Common myeloid progenitor, CD34-positive (primary cell): Measurements from ENCODE around the gene CDC42EP3.
A peak's percentile ranks its signal among the peaks of the same experiment; 100 is the strongest.

Experiments
- CTCF ChIA-PET: fragments of 350-600 bp; sonication (Branson Sonifier 250); formaldehyde crosslinking; loops from one replicate; lab custom pipeline; 2021; ENCODE audit warnings: antibody characterized with exemption; lab: Charles Lee
- POLR2A ChIA-PET: fragments of 350-600 bp; sonication (Branson Sonifier 250); formaldehyde crosslinking; loops from one replicate; lab custom pipeline; 2021; ENCODE audit warnings: antibody characterized with exemption; lab: Charles Lee
- DNase-seq, 3 donors: peaks; one replicate each; pipeline versions ENCODE4 v3.0.0 to v3.0.0-alpha.2; 2013
- H3K27ac ChIP-seq, 2 experiments: 1 replicate in 1 of 2; 2 replicates in 1 of 2; pipeline ENCODE4 v1.7.0; 2013; ENCODE audit warnings: inconsistent platforms in 2 of 2, low read length in 2 of 2, mild to moderate bottlenecking in 2 of 2, low read depth in 1 of 2, moderate library complexity in 1 of 2; ENCODE audit not compliant: severe bottlenecking in 2 of 2, insufficient read depth in 1 of 2, poor library complexity in 1 of 2
- H3K27me3 ChIP-seq, 5 experiments: replicated peaks in 2 of 5; 1 replicate in 3 of 5; 2 replicates in 2 of 5; pipeline versions ENCODE4 v1.6.1 to v1.7.0; 2013; ENCODE audit warnings: low read length in 4 of 5, mild to moderate bottlenecking in 2 of 5, moderate library complexity in 2 of 5, inconsistent platforms in 1 of 5; ENCODE audit not compliant: insufficient read depth in 5 of 5, control insufficient read depth in 4 of 5
- H3K36me3 ChIP-seq, 4 experiments: 1 replicate in 2 of 4; 2 replicates in 2 of 4; pipeline versions ENCODE4 v1.6.1 to v1.7.0; 2013; ENCODE audit warnings: low read length in 3 of 4, control low read depth in 1 of 4, mild to moderate bottlenecking in 1 of 4; ENCODE audit not compliant: control insufficient read depth in 4 of 4, insufficient read depth in 4 of 4
- H3K4me1 ChIP-seq, 4 experiments: 1 replicate in 3 of 4; 2 replicates in 1 of 4; pipeline versions ENCODE4 v1.6.1 to v1.7.1; 2013; ENCODE audit warnings: low read length in 3 of 4, mild to moderate bottlenecking in 3 of 4, control low read depth in 1 of 4, inconsistent platforms in 1 of 4, moderate library complexity in 1 of 4; ENCODE audit not compliant: control insufficient read depth in 4 of 4, insufficient read depth in 4 of 4; ENCODE audit errors: control extremely low read depth in 1 of 4
- H3K4me3 ChIP-seq, 7 experiments: 1 replicate in 4 of 7; 2 replicates in 3 of 7; pipeline versions ENCODE4 v1.5.1 to v1.7.0; 2013; ENCODE audit warnings: mild to moderate bottlenecking in 7 of 7, low read length in 6 of 7, moderate library complexity in 6 of 7, inconsistent platforms in 2 of 7, low read depth in 2 of 7, control low read depth in 1 of 7; ENCODE audit not compliant: insufficient read depth in 4 of 7, control insufficient read depth in 1 of 7; ENCODE audit errors: extremely low read depth in 1 of 7
- H3K9me3 ChIP-seq, 5 experiments: 1 replicate in 4 of 5; 2 replicates in 1 of 5; pipeline versions ENCODE4 v1.6.1 to v1.7.1; 2013; ENCODE audit warnings: low read length in 4 of 5, mild to moderate bottlenecking in 2 of 5, inconsistent platforms in 1 of 5, low read depth in 1 of 5, moderate library complexity in 1 of 5; ENCODE audit not compliant: control insufficient read depth in 4 of 5, insufficient read depth in 2 of 5; ENCODE audit errors: control extremely low read depth in 1 of 5
- WGBS: methylation state at CpG from one replicate; pipeline ENCODE4 v1.1.5; 2013; ENCODE audit not compliant: insufficient coverage; 5-methylcytosine and 5-hydroxymethylcytosine counted together

The CDC42EP3 gene

DNA sequence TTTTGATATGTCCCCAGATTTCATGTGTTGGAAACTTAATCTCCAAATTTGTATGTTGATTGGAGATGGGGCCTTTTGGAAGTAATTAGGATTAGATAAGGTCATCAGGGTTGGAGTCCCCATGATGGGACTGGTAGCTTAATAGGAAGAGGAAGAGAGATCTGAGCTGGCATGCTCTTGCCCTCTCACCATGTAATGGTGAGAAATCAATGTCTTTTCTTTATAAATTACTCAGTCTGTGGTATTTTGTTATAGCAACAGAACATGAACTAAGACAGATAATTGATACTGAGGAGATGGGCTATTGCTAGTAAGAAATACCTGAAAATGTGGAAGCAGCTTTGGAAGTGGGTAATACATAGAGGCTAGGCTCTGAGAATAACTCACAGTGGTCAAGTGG lies 48.0 kb downstream of the CDC42EP3 start:
- no peaks in the 10 kb centered on the region for H3K36me3 ChIP-seq
- H3K27me3 ChIP-seq, result no peaks in the 10 kb centered on the region
- no peak overlapping the region for H3K4me3 ChIP-seq
- no peaks in the 10 kb centered on the region for H3K9me3 ChIP-seq
- ChIA-PET CTCF (interaction anchor here (1.1 to 3.2 kb wide), 5 partner anchors 10 to 209 kb away, joined by 3 to 13 read pairs (median 7); no protein-coding TSS in a partner anchor), POLR2A (no interaction called here)
- DNase-seq, result no peak
- peaks cover 16 to 35% (median 28%) of the 10 kb centered on the region in 4 experiments for H3K4me1 ChIP-seq
- no peak overlapping the region for H3K27ac ChIP-seq

DNA sequence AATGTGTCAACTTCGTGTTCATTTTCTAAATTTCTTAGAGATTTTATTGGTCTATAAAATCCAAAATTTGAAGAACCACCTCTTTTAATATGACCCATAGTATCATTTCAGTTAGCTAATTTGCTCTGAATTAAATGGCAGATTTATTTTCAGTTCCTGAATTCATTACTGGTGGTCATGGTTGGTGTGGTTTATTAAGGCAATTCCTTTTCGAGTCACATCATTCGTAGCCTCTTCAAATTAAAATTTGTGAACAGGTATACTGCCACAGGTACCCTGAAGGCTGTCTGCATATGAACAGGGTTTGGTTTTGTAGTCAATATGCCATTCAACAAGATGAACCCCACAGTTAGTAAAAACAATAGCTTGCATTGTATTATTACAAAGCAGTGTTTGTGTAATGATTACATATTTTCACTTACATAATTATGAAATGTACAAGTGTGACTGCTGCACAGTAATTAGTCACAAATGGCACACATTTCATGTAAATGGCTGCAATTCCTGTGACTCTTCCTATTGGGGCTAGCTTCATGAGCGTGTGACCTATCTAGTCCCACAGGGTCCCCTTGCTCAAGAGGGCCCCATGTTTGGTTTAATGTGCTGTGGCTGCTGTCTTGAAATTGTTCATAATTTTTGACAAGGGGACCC lies 48.9 kb downstream of the CDC42EP3 start:
- Histone ChIP-seq H3K9me3 (no peaks in the 10 kb centered on the region), H3K27ac (no peak overlapping the region), H3K36me3 (no peaks in the 10 kb centered on the region), H3K4me1 (peaks cover 16 to 35% (median 28%) of the 10 kb centered on the region in 4 experiments), H3K4me3 (no peak overlapping the region), H3K27me3 (no peaks in the 10 kb centered on the region)
- CTCF ChIA-PET, result interaction anchor here (1.1 to 1.6 kb wide), 4 partner anchors 9 to 73 kb away, joined by 3 to 7 read pairs (median 4); no protein-coding TSS in a partner anchor
- 95% methylated on average over 3 of the region's 4 CpGs for WGBS
- DNase-seq, result no peak
- POLR2A ChIA-PET, result no interaction called here

DNA sequence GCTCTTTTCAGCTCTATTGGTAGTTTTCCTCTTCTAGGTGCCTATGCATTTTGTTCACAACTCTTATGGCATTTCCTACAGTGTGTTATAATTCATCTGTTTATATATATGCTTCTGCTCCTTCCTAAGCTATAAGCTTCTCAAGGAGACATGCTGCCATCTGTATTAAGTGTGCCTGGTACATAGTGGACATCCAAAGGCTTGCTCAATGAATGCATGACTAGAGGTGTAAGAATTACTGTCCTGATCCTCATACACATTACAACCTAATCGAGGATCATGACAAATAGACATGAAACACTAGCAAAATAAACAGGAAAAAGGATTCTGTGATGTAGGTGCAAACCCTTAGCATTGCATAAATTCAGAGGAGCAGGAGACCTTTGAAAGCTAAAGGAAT lies 50.2 kb downstream of the CDC42EP3 start:
- peaks cover 0 to 3% (median 0%) of the 10 kb centered on the region in 5 experiments for H3K9me3 ChIP-seq
- H3K27me3 ChIP-seq, result no peaks in the 10 kb centered on the region
- DNase-seq, result no peak
- ChIA-PET POLR2A (interaction anchor here (0.6 kb wide), 1 partner anchor 315 kb away, joined by 3 read pairs; no protein-coding TSS in a partner anchor), CTCF (interaction anchor here (1.2 kb wide), 1 partner anchor 31 kb away, joined by 3 read pairs; no protein-coding TSS in a partner anchor)
- H3K4me1 ChIP-seq, result peaks cover 18 to 31% (median 24%) of the 10 kb centered on the region in 4 experiments
- no peak overlapping the region for H3K27ac ChIP-seq
- H3K36me3 ChIP-seq, result no peaks in the 10 kb centered on the region
- no peak overlapping the region for H3K4me3 ChIP-seq
- no CpG with 5 or more reads among the region's 1 CpG for WGBS

DNA sequence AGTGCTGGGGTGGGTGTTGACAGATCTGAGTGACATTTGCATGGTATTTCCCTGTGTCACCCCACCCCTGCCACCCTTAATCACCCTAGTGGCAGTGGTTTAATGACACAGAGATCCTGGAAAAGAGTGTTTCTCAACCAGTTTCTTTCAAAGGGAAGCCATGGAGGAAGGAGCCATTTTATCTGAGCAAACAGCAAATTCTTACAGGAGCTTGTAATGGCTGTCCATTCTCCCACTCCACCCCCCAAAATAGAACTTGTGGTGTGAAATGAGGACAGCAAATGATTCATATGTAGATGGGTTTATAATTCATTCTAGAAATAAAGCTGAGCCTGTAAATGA lies 51.5 kb downstream of the CDC42EP3 start:
- H3K27ac ChIP-seq, result no peak overlapping the region
- DNase-seq, result no peak
- POLR2A ChIA-PET, result interaction anchor here (0.6 kb wide), 1 partner anchor 417 kb away, joined by 3 read pairs; no protein-coding TSS in a partner anchor

DNA sequence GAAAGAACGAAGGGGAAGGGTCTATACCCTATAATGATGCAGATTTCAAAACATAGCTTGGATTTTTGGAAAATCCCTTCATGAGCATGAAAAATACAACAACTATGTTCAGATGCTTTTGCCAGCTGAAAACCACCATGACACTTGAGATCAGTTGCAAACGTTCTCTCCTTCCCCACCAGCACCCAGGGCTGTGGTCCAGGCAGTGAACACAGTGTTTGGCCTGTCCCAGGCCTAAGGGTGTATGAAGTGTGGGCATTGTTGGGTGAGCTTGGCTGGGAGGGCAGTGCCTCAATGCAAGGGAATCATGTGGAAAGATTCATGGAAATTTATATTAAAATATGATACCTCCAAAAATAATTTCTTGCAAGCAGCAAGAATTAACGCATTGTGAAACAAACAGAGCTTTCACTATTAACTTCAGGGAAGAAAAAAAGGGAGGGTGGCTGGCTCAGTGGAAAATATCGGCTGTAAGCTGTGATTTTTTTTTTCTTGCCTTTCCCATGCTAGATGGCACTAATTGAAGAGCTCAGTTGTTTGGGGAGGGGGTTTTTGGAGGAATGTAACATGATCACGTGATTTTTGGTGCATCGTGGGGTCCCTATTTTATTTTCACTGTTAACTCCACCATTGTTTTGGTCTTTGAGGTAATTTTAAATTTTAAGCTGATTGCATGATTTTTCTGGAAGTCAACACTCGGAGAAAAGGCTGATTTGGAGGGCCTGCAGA lies 52.0 kb downstream of the CDC42EP3 start:
- Histone ChIP-seq H3K27me3 (no peaks in the 10 kb centered on the region), H3K4me3 (no peak overlapping the region), H3K36me3 (no peaks in the 10 kb centered on the region), H3K27ac (no peak overlapping the region), H3K4me1 (peaks cover 9 to 22% (median 16%) of the 10 kb centered on the region in 4 experiments), H3K9me3 (peaks cover 0 to 3% (median 0%) of the 10 kb centered on the region in 5 experiments)
- CTCF ChIA-PET, result interaction anchor here (0.9 to 1.7 kb wide), 7 partner anchors 8 to 213 kb away, joined by 3 to 6 read pairs (median 3); no protein-coding TSS in a partner anchor
- POLR2A ChIA-PET, result interaction anchor here (0.5 to 0.6 kb wide), 2 partner anchors 33 to 418 kb away, joined by 3 to 4 read pairs; no protein-coding TSS in a partner anchor
- no peak for DNase-seq
- WGBS, result 93% methylated on average over 4 of the region's 7 CpGs

More for the DNA sequence above, 51.5 kb downstream of the CDC42EP3 start:
- H3K4me3 ChIP-seq, result no peak overlapping the region
- peaks cover 13 to 27% (median 20%) of the 10 kb centered on the region in 4 experiments for H3K4me1 ChIP-seq
- H3K36me3 ChIP-seq, result no peaks in the 10 kb centered on the region
- no peaks in the 10 kb centered on the region for H3K27me3 ChIP-seq
- CTCF ChIA-PET, result interaction anchor here (0.9 to 1.4 kb wide), 6 partner anchors 9 to 212 kb away, joined by 3 read pairs; no protein-coding TSS in a partner anchor
- peaks cover 0 to 3% (median 0%) of the 10 kb centered on the region in 5 experiments for H3K9me3 ChIP-seq

DNA sequence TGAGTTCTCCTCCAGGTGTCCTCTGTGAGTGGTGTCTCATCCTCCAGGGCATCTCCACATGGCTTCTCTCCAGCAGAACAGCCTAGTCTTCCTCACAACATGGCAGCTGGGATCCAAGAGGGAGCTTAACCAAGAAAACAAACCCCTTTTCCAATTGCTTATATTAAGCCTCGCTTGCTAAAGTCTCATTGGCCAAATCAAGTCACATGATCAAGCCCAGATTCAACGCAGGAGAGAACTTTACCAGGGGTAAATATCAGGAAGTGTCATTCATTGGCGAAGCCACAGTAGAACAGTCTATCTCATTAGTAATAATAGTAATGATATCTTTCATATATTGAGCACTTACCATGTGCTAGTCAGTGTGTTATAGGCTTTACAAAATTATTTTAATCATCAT lies 53.1 kb downstream of the CDC42EP3 start:
- H3K4me1 ChIP-seq, result peaks cover 6 to 13% (median 11%) of the 10 kb centered on the region in 4 experiments
- H3K9me3 ChIP-seq, result peaks cover 0 to 3% (median 0%) of the 10 kb centered on the region in 5 experiments
- H3K4me3 ChIP-seq, result peak overlapping the region in 1 of 7 experiments; percentile 8
- no peaks in the 10 kb centered on the region for H3K27me3 ChIP-seq
- ChIA-PET CTCF (interaction anchor here (1.0 to 1.7 kb wide), 3 partner anchors 14 to 50 kb away, joined by 3 to 6 read pairs (median 3); no protein-coding TSS in a partner anchor), POLR2A (no interaction called here)
- 100% methylated on average over 1 of the region's 3 CpGs for WGBS
- DNase-seq, result no peak
- H3K27ac ChIP-seq, result no peak overlapping the region
- no peaks in the 10 kb centered on the region for H3K36me3 ChIP-seq
